ENCODE data around the gene DYNC1I1. TPM values are rescaled to one million over a fixed set of nuclear protein-coding genes. Genes with fewer than 3 reads are reported as not detected.
A peak's percentile ranks its signal among the peaks of the same experiment; 100 is the strongest.

The DYNC1I1 gene
- total and polyA plus RNA-seq, 2 of the 4 experiments (the other 2 are of a cell fraction) = under 0.01 to 0.15 TPM

DNA sequence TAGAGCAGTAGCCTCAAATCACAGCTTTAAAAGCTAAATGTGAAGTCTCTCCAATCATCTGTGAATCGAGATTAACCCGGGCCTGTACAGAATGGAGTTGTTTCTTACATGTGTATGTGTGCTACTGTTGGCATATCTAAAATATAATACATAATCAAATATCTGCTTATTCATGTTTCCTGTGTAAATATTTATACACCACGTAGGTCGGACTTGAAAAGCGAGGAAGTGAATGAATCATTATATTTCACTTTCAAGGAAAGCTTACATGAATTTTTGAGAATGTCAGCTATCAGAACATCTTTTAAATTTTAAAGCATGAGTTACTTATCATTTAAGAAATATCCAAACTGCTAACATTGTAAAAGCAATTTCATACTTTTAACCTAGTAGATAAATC is 316.2 kb downstream of the DYNC1I1 start:
- intact Hi-C loops (cut with micrococcal nuclease) = no loop called here
- H3K9ac ChIP-seq (ENCODE audit: low read depth, low read length) = no peak overlapping the region
- H3K56ac ChIP-seq (ENCODE audit: extremely low read depth, insufficient read depth, low read length) = no peak overlapping the region
- ATAC-seq (ENCODE audit: low read depth) (peak; percentile 37; the same call in 1 of the 2 replicates), DNase-seq (peak; percentile 46)
- TF ChIP-seq CHD1 (IDR thresholded peaks at IDR 0.05; ENCODE audit: low read depth, low read length) (no peak), NFE2L2 (IDR thresholded peaks at IDR 0.05; ENCODE audit: low read depth, low read length) (peak; percentile 26; the same call in 1 of the 2 replicates)
- no peaks in the 10 kb centered on the region for H3K27me3 ChIP-seq (ENCODE audit: control insufficient read depth, insufficient read depth, low read length)
- H3K14ac ChIP-seq (replicated peaks; ENCODE audit: low read depth, low read length) = no peak overlapping the region
- H4K8ac ChIP-seq (ENCODE audit: low read depth in 2 of 2, low read length in 2 of 2) = no peak overlapping the region
- no peak overlapping the region for H2AK9ac ChIP-seq (replicated peaks; ENCODE audit: low read depth, low read length, poor library complexity)
- H2AK5ac ChIP-seq (ENCODE audit: low read depth, low read length) = no peak overlapping the region
- no peak overlapping the region for H3K4ac ChIP-seq (ENCODE audit: low read depth, low read length)
- WGBS, 2 experiments (ENCODE audit: extremely low coverage in 2 of 2, insufficient read length in 1 of 2) = no CpG with 5 or more reads among the region's 5 CpGs
- H3K4me1 ChIP-seq (ENCODE audit: control insufficient read depth, insufficient read depth, low read length) = peaks cover 3% of the 10 kb centered on the region
- no peaks in the 10 kb centered on the region for H4K20me1 ChIP-seq (ENCODE audit: insufficient read depth, low read length)
- POLR2A ChIA-PET (ENCODE audit: unreplicated experiment) = interaction anchor here (0.6 kb wide), 1 partner anchor 45 kb away, joined by 3 read pairs; no protein-coding TSS in a partner anchor
- no peak overlapping the region for H3K18ac ChIP-seq (ENCODE audit: low read depth, low read length)
- no peak overlapping the region for H2BK120ac ChIP-seq (ENCODE audit: low read depth, low read length)
- in situ Hi-C loops (cut with MboI; ENCODE audit: low sequenced_read_pairs) = no loop called here
- H4K91ac ChIP-seq (ENCODE audit: insufficient read depth, low read depth, low read length) = no peak overlapping the region
- no peak overlapping the region for H2BK5ac ChIP-seq (ENCODE audit: low read depth, low read length, poor library complexity, severe bottlenecking)
- no peak overlapping the region for H2BK15ac ChIP-seq (ENCODE audit: low read depth, low read length)
- no peak overlapping the region for H3K4me2 ChIP-seq (ENCODE audit: low read depth, low read length)
- H2BK20ac ChIP-seq (ENCODE audit: low read depth, low read length) = no peak overlapping the region
- H3K23ac ChIP-seq (ENCODE audit: low read depth, low read length) = no peak overlapping the region
- H4K5ac ChIP-seq (ENCODE audit: low read depth, low read length) = no peak overlapping the region
- no peaks in the 10 kb centered on the region for H3K36me3 ChIP-seq (ENCODE audit: control insufficient read depth, insufficient read depth, low read length)
- H3K9me3 ChIP-seq (ENCODE audit: control insufficient read depth, insufficient read depth, low read length) = no peaks in the 10 kb centered on the region
- H3K79me1 ChIP-seq (ENCODE audit: low read depth in 1 of 2, low read length in 2 of 2) = no peaks in the 10 kb centered on the region
- peaks cover 3% of the 10 kb centered on the region; the same call in 1 of the 2 replicates for H3K9me1 ChIP-seq (ENCODE audit: insufficient read depth, low read length)
- CTCF ChIA-PET = interaction anchor here (1.2 kb wide), 1 partner anchor 13 kb away, joined by 4 read pairs; no protein-coding TSS in a partner anchor
- no peak overlapping the region for H2AFZ ChIP-seq (replicated peaks; ENCODE audit: low read length, poor library complexity)
- BruUV-seq (replicated peaks) = no TSS peak
- dilution Hi-C loops (cut with HindIII; ENCODE audit: low sequenced_read_pairs, unreplicated experiment) = no loop called here
- H3K4me3 ChIP-seq (ENCODE audit: insufficient read depth, low read depth, low read length) = no peak overlapping the region
- H3K27ac ChIP-seq (ENCODE audit: insufficient read depth, low read length) = no peak overlapping the region
